Measurements from ENCODE around the gene UBE2F. TPM values are rescaled to one million over a fixed set of nuclear protein-coding genes. Genes with fewer than 3 reads are reported as not detected.

Gene UBE2F
- total RNA-seq, 1 experiment from 2014 or later, result 62.1 TPM

DNA sequence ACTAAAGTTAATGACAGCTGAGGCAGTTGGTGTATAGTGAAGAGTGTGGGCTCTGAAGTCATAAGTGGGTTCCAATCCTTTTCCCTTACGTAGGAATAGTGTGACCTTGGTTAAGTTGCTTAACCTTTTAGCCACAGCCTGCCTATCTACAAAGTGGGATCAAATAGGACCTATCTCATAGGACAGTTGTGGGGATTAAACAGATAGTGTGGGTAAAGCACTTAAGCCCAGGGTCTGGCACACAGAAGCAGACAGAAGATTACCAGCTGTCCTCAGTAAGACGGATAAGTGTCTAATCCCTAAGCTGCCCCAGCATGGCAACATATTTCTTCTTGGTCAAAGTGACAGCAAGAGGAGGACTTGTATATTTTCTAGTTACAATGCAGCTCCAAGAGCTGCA lies 28.2 kb downstream of the UBE2F start:
- H4K20me1 ChIP-seq (ENCODE audit: control insufficient read depth, insufficient read depth, insufficient read length), result no peaks in the 10 kb centered on the region
- H3K79me1 ChIP-seq (ENCODE audit: insufficient read depth, low read depth, low read length, poor library complexity, severe bottlenecking), result peaks cover 4% of the 10 kb centered on the region
- H2BK120ac ChIP-seq (ENCODE audit: low read depth, low read length, poor library complexity, severe bottlenecking), result no peak overlapping the region
- TF ChIP-seq CTCF (conservative IDR thresholded peaks at IDR 0.05), result no peak
- no peak overlapping the region for H3K23ac ChIP-seq (ENCODE audit: insufficient read length, low read depth, low read length)
- H2BK15ac ChIP-seq (ENCODE audit: low read depth, low read length), result no peak overlapping the region
- H3K4me1 Mint-ChIP-seq, result no peaks in the 10 kb centered on the region
- H3K36me3 Mint-ChIP-seq (ENCODE audit: insufficient read depth in 1 of 3, low read depth in 3 of 3), result peaks cover 13 to 32% (median 18%) of the 10 kb centered on the region in 3 experiments
- no peaks in the 10 kb centered on the region for H3K23me2 ChIP-seq (ENCODE audit: insufficient read length, low read depth, low read length, poor library complexity, severe bottlenecking)
- no peak overlapping the region for H2BK5ac ChIP-seq (ENCODE audit: insufficient read length, low read length)
- H4K8ac ChIP-seq (replicated peaks; ENCODE audit: insufficient read length, low read depth, low read length), result no peak overlapping the region
- no peak overlapping the region for H2AFZ ChIP-seq (ENCODE audit: low read length)
- no CpG with 5 or more reads among the region's 2 CpGs for WGBS (ENCODE audit: extremely low coverage, insufficient read length, low lambda C conversion rate)
- no peak overlapping the region for H2AK5ac ChIP-seq (ENCODE audit: insufficient read length, low read length)
- no peaks in the 10 kb centered on the region; the same call in 1 of the 2 replicates for H3K79me2 ChIP-seq (ENCODE audit: insufficient read depth, low read length)
- H3K4me3 Mint-ChIP-seq, result no peak overlapping the region
- H3K27me3 ChIP-seq (ENCODE audit: insufficient read depth, low read length), result no peaks in the 10 kb centered on the region
- no peak overlapping the region for H4K5ac ChIP-seq (ENCODE audit: insufficient read length, low read depth, low read length)
- no peak overlapping the region for H3K4ac ChIP-seq (ENCODE audit: low read depth, low read length)
- H3K4me2 ChIP-seq (ENCODE audit: insufficient read depth, insufficient read length, low read length), result no peak overlapping the region
- no peak overlapping the region for H3K56ac ChIP-seq (ENCODE audit: insufficient read length, low read depth, low read length)
- no peak overlapping the region for H3K14ac ChIP-seq (ENCODE audit: insufficient read depth, low read length)
- no peak overlapping the region for H3K27ac ChIP-seq (ENCODE audit: insufficient read length, low read depth, low read length)
- no peaks in the 10 kb centered on the region for H3K4me1 ChIP-seq (ENCODE audit: insufficient read depth, low read length)
- no peak overlapping the region for H2BK20ac ChIP-seq (ENCODE audit: low read depth, low read length, poor library complexity, severe bottlenecking)
- peak overlapping the region in 1 of 3 experiments; percentile 12; a peak in 1 of 7 replicates for H3K27ac Mint-ChIP-seq
- H2BK12ac ChIP-seq (ENCODE audit: insufficient read length, low read depth, low read length), result no peak overlapping the region
- no peak overlapping the region for H3T11ph ChIP-seq (ENCODE audit: low read length)
- DNase-seq, result no peak
- H3K18ac ChIP-seq (ENCODE audit: insufficient read length, low read depth, low read length), result no peak overlapping the region
- no peaks in the 10 kb centered on the region for H3K9me3 ChIP-seq (ENCODE audit: control insufficient read depth, low read depth, low read length)
- H3K27me3 Mint-ChIP-seq (ENCODE audit: low read depth), result no peaks in the 10 kb centered on the region
- no peak overlapping the region for H3K9ac ChIP-seq (ENCODE audit: extremely low read depth, insufficient read length, low read length)
- peaks cover under 1 to 3% of the 10 kb centered on the region in 2 experiments; a peak in 3 of 5 replicates for H3K9me3 Mint-ChIP-seq
- H4K91ac ChIP-seq (ENCODE audit: insufficient read length, low read depth, low read length), result no peak overlapping the region

Measured in H9 (cell line).